Fibroblast of skin of left biceps (primary cell): Measurements from ENCODE around the gene CDC42.

Source experiments
- DNase-seq, 2 experiments: peaks; one replicate each; pipeline ENCODE4 v3.0.0-alpha.2; 2013; ENCODE audit warnings: low read depth in 2 of 2

Gene CDC42

GRCh38 chr1:22108339-22109105 is 56.0 kb downstream of the CDC42 start:
- no peak for DNase-seq

GRCh38 chr1:22110016-22110415 is 57.5 kb downstream of the CDC42 start:
- no peak for DNase-seq

- DNase-seq = no peak
Measured at GRCh38 chr1:22111115-22111514, 58.6 kb downstream of the CDC42 start.

- no peak for DNase-seq
Measured at GRCh38 chr1:22111620-22112019, 59.1 kb downstream of the CDC42 start.

GRCh38 chr1:22112554-22112953 is 60.0 kb downstream of the CDC42 start:
- no peak for DNase-seq

GRCh38 chr1:22114083-22115012 is 61.8 kb downstream of the CDC42 start:
- DNase-seq = peak; percentile 28 to 34

GRCh38 chr1:22115286-22115685 is 62.8 kb downstream of the CDC42 start:
- no peak for DNase-seq

- no peak for DNase-seq
Measured at GRCh38 chr1:22117238-22117637, 64.7 kb downstream of the CDC42 start.

GRCh38 chr1:22117851-22118250 is 65.3 kb downstream of the CDC42 start:
- DNase-seq = no peak

GRCh38 chr1:22118291-22118992 is 65.9 kb downstream of the CDC42 start:
- DNase-seq = no peak

- DNase-seq = no peak
Measured at GRCh38 chr1:22119626-22120468, 67.3 kb downstream of the CDC42 start.

- no peak for DNase-seq
Measured at GRCh38 chr1:22120469-22120790, 67.9 kb downstream of the CDC42 start.

GRCh38 chr1:22121421-22121911 is 69.0 kb downstream of the CDC42 start:
- DNase-seq = no peak

GRCh38 chr1:22122273-22123070 is 70.0 kb downstream of the CDC42 start:
- DNase-seq = no peak

- no peak for DNase-seq
Measured at GRCh38 chr1:22123071-22123390, 70.5 kb downstream of the CDC42 start.

- DNase-seq = no peak
Measured at GRCh38 chr1:22123901-22124404, 71.4 kb downstream of the CDC42 start.

- no peak for DNase-seq
Measured at GRCh38 chr1:22124592-22125229, 72.2 kb downstream of the CDC42 start.

GRCh38 chr1:22126531-22126930 is 74.0 kb downstream of the CDC42 start:
- no peak for DNase-seq

GRCh38 chr1:22127248-22127647 is 74.7 kb downstream of the CDC42 start:
- no peak for DNase-seq

- DNase-seq = no peak
Measured at GRCh38 chr1:22127731-22128130, 75.2 kb downstream of the CDC42 start.
